Liver (tissue), 9 donors: ENCODE measurements around the gene SEC22A. TPM values are rescaled to one million over a fixed set of nuclear protein-coding genes. Genes with fewer than 3 reads are reported as not detected.

Experiments
- DNase-seq: peaks from one replicate; pipeline ENCODE4 v3.0.0-alpha.2; 2017; ENCODE audit warnings: low spot score
- H3K27ac ChIP-seq, 2 donors: one replicate each; pipeline ENCODE4 v1.7.0; 2013; ENCODE audit warnings: inconsistent platforms in 2 of 2, low read length in 2 of 2, control low read depth in 1 of 2, low read depth in 1 of 2, mild to moderate bottlenecking in 1 of 2
- H3K27me3 ChIP-seq, 4 donors: one replicate each; pipeline versions ENCODE4 v1.6.1 to v1.7.0; 2013; ENCODE audit warnings: low read length in 3 of 4, inconsistent platforms in 1 of 4, mild to moderate bottlenecking in 1 of 4, moderate library complexity in 1 of 4; ENCODE audit not compliant: control insufficient read depth in 4 of 4, insufficient read depth in 4 of 4
- H3K36me3 ChIP-seq, 4 donors: one replicate each; pipeline versions ENCODE4 v1.6.1 to v1.7.0; 2013; ENCODE audit warnings: low read length in 3 of 4, mild to moderate bottlenecking in 3 of 4, low read depth in 1 of 4, moderate library complexity in 1 of 4; ENCODE audit not compliant: control insufficient read depth in 4 of 4, insufficient read depth in 3 of 4
- H3K4me1 ChIP-seq, 4 donors: one replicate each; pipeline versions ENCODE4 v1.6.1 to v1.7.0; 2013; ENCODE audit warnings: low read length in 3 of 4, mild to moderate bottlenecking in 3 of 4, moderate library complexity in 1 of 4; ENCODE audit not compliant: control insufficient read depth in 4 of 4, insufficient read depth in 4 of 4
- H3K4me3 ChIP-seq, 3 donors: one replicate each; pipeline versions ENCODE4 v1.6.1 to v1.7.0; 2013; ENCODE audit warnings: low read length in 3 of 3, control low read depth in 1 of 3, low read depth in 1 of 3, mild to moderate bottlenecking in 1 of 3
- H3K9ac ChIP-seq, 2 donors: one replicate each; pipeline ENCODE4 v1.7.0; 2013; ENCODE audit warnings: low read length in 2 of 2, mild to moderate bottlenecking in 2 of 2, moderate library complexity in 2 of 2, control low read depth in 1 of 2, low read depth in 1 of 2
- H3K9me3 ChIP-seq, 4 donors: one replicate each; pipeline versions ENCODE4 v1.6.1 to v1.7.0; 2013; ENCODE audit warnings: low read length in 3 of 4; ENCODE audit not compliant: control insufficient read depth in 4 of 4
- ATF3 ChIP-seq: IDR thresholded peaks from 2 replicates; pipeline ENCODE4 v1.6.1; 2016; ENCODE audit warnings: antibody characterized with exemption
- GABPA ChIP-seq, 2 donors: IDR thresholded peaks in 1 of 2; conservative IDR thresholded peaks in 1 of 2; 2 replicates each; pipeline ENCODE4 v1.6.1; 2016; ENCODE audit warnings: antibody characterized with exemption in 2 of 2, mild to moderate bottlenecking in 1 of 2, moderate library complexity in 1 of 2
- HNF4A ChIP-seq, 2 donors: conservative IDR thresholded peaks; 2 replicates each; pipeline ENCODE4 v1.6.1; 2016; ENCODE audit warnings: antibody characterized with exemption in 2 of 2, mild to moderate bottlenecking in 2 of 2
- HNF4G ChIP-seq: IDR thresholded peaks from 2 replicates; pipeline ENCODE4 v1.6.1; 2016; ENCODE audit warnings: antibody characterized with exemption
- JUND ChIP-seq, 2 donors: IDR thresholded peaks; 2 replicates each; pipeline ENCODE4 v1.6.1; 2016; ENCODE audit warnings: antibody characterized with exemption in 2 of 2
- NR2F2 ChIP-seq: IDR thresholded peaks from 2 replicates; pipeline ENCODE4 v1.6.1; 2016; ENCODE audit warnings: antibody characterized with exemption
- REST ChIP-seq: IDR thresholded peaks from 2 replicates; pipeline ENCODE4 v1.6.1; 2016; ENCODE audit warnings: antibody characterized with exemption, mild to moderate bottlenecking
- RXRA ChIP-seq, 2 donors: IDR thresholded peaks; 2 replicates each; pipeline ENCODE4 v1.6.1; 2017 to 2018; ENCODE audit warnings: antibody characterized with exemption in 2 of 2, mild to moderate bottlenecking in 1 of 2
- SP1 ChIP-seq: IDR thresholded peaks from 2 replicates; pipeline ENCODE4 v1.6.1; 2018; ENCODE audit warnings: antibody characterized with exemption, mild to moderate bottlenecking
- TAF1 ChIP-seq: conservative IDR thresholded peaks from 2 replicates; pipeline ENCODE4 v1.6.1; 2016; ENCODE audit warnings: antibody characterized with exemption, mild to moderate bottlenecking
- YY1 ChIP-seq: IDR thresholded peaks from 2 replicates; pipeline ENCODE4 v1.6.1; 2016; ENCODE audit warnings: antibody characterized with exemption, mild to moderate bottlenecking
- ZBTB33 ChIP-seq: IDR thresholded peaks from 2 replicates; pipeline ENCODE4 v1.6.1; 2016; ENCODE audit warnings: antibody characterized with exemption
- WGBS: extraction: QIAGEN DNeasy Blood & Tissue Kit; methylation state at CpG from one replicate; pipeline ENCODE4 v1.1.7; 2013; 5-methylcytosine and 5-hydroxymethylcytosine counted together
- polyA plus RNA-seq, 2 donors: library from polyadenylated mRNA; stranded (reverse) in 1 of 2; unstranded in 1 of 2; fragments of 200-250 nt in 1 of 2; fragments of >200 nt in 1 of 2; fragmentation: Nextera tagmentation in 1 of 2; extraction: Ambion mirVana in 1 of 2; gene quantifications; one replicate each; pipeline versions ENCODE4 v1.2.1 to v1.2.3, GENCODE V29; 2013 to 2015
- total RNA-seq, 2 donors: library from RNA; depleted of rRNA; stranded (reverse); fragments of >200 nt; gene quantifications; one replicate each; pipeline ENCODE4 v1.2.3, GENCODE V29; 2014
- donor health status: healthy.
- donor health status: healthy.
- donor health status: healthy.
- donor health status: healthy.
- donor health status: healthy.

The SEC22A gene
- total and polyA plus RNA-seq, 4 donors = 9.7 to 21.7 (median 16.1) TPM

- TF ChIP-seq JUND (IDR thresholded peaks at IDR 0.05) (no peak), HNF4G (no peak), NR2F2 (no peak), GABPA (IDR thresholded peaks at IDR 0.05 in 1 of 2, conservative IDR thresholded peaks at IDR 0.05 in 1 of 2) (no peak), RXRA (IDR thresholded peaks at IDR 0.05) (no peak), HNF4A (conservative IDR thresholded peaks at IDR 0.05) (no peak), TAF1 (no peak), REST (no peak), SP1 (no peak)
- H3K27me3 ChIP-seq = no peaks in the 10 kb centered on the region
- H3K4me1 ChIP-seq = no peaks in the 10 kb centered on the region
- H3K4me3 ChIP-seq = no peak overlapping the region
- no peak overlapping the region for H3K9ac ChIP-seq
- no peak for DNase-seq
- WGBS = 94% methylated on average over 14 of the region's 14 CpGs
- no peaks in the 10 kb centered on the region for H3K36me3 ChIP-seq
- no peak overlapping the region for H3K27ac ChIP-seq
- H3K9me3 ChIP-seq = no peaks in the 10 kb centered on the region
These were observed 116.0 kb downstream of the SEC22A start for GRCh38 chr3:123317716-123318115.

- no peaks in the 10 kb centered on the region for H3K4me1 ChIP-seq
- H3K27me3 ChIP-seq = no peaks in the 10 kb centered on the region
- no peak overlapping the region for H3K27ac ChIP-seq
- no peak overlapping the region for H3K9ac ChIP-seq
- DNase-seq = no peak
- no peaks in the 10 kb centered on the region for H3K36me3 ChIP-seq
- WGBS = 91% methylated on average over 3 of the region's 3 CpGs
- no peak for TF ChIP-seq YY1
- H3K9me3 ChIP-seq = no peaks in the 10 kb centered on the region
- H3K4me3 ChIP-seq = no peak overlapping the region
These were observed 116.6 kb downstream of the SEC22A start for GRCh38 chr3:123318374-123318773.

GRCh38 chr3:123319760-123320159 lies 118.0 kb downstream of the SEC22A start:
- 81% methylated on average over 10 of the region's 10 CpGs for WGBS
- DNase-seq = no peak
- no peaks in the 10 kb centered on the region for H3K9me3 ChIP-seq
- no peak overlapping the region for H3K4me3 ChIP-seq
- H3K27me3 ChIP-seq = no peaks in the 10 kb centered on the region
- TF ChIP-seq ZBTB33 (no peak), ATF3 (no peak)
- H3K27ac ChIP-seq = no peak overlapping the region
- no peaks in the 10 kb centered on the region for H3K36me3 ChIP-seq
- H3K4me1 ChIP-seq = no peaks in the 10 kb centered on the region
- H3K9ac ChIP-seq = no peak overlapping the region
